Myometrial cell (primary cell): ENCODE results near the gene TEX48. TPM values are rescaled to one million over a fixed set of nuclear protein-coding genes. Genes with fewer than 3 reads are reported as not detected.

ENCODE experiments used
- total RNA-seq: library from RNA; depleted of rRNA; stranded (reverse); fragments of >200 nt; gene quantifications from 2 replicates; pipeline ENCODE4 v1.2.3, GENCODE V29; 2015

The TEX48 gene
- not detected in 2 replicates for total RNA-seq

GRCh38 chr9:114681594-114682332 is at the start of gene TEX48:
TSS of gene TEX48 (minus strand) at chr9:114682192. CDS start at chr9:114671723, 10,469 bp downstream.

GRCh38 chr9:114657705-114658104 is 24.3 kb downstream of the TEX48 start, which contains the start of gene TEX53:
TSS of gene TEX53 (minus strand) at chr9:114657805. CDS start at chr9:114657774, 31 bp downstream.

Other genes starting within 250 kb of the TEX48 start
- 0.29 and 0.35 TPM in 2 replicates for gene WHRN, start 176.7 kb downstream of the TEX48 start, total RNA-seq
- 70.4 and 78.7 TPM in 2 replicates for gene ATP6V1G1, start 94.4 kb downstream of the TEX48 start, total RNA-seq
- 5.8 and 6.3 TPM in 2 replicates for gene TMEM268, start 70.9 kb downstream of the TEX48 start, total RNA-seq
- not detected in 2 replicates for gene TEX53, start 24.4 kb downstream of the TEX48 start, total RNA-seq
- gene TNFSF15, start 123.8 kb upstream of the TEX48 start, total RNA-seq: under 0.01 TPM in 1 of 2 replicates, not detected in the other
- gene TNFSF8, start 248.4 kb upstream of the TEX48 start, total RNA-seq: not detected in 2 replicates